K562 (cell line): ENCODE measurements around the gene PPM1N. TPM values are rescaled to one million over a fixed set of nuclear protein-coding genes. Genes with fewer than 3 reads are reported as not detected.

Experiments
- ATAC-seq: fragments of 200-7000 bp; cut with Tn5 transposase; 3 replicates; pipeline ENCODE4 v1.9.1; 2020; ENCODE audit warnings: moderate library complexity
- BruUV-seq: library from RNA; stranded (reverse); fragments of 400-500 nt; replicated peaks from 2 replicates; lab custom pipeline; 2021; lab: Mats Ljungman, UMichigan
- CTCF ChIA-PET: fragments of 300-600 bp; formaldehyde crosslinking; extraction: SDS; loops from one replicate; lab custom pipeline; 2021; ENCODE audit warnings: low intra/inter-chr PET ratio; lab: Yijun Ruan, JAX
- POLR2A ChIA-PET: fragments of 300-600, 350-650 bp; sonication (Branson Sonifier 250); formaldehyde crosslinking; extraction: SDS; loops from one replicate; lab custom pipeline; 2021; ENCODE audit warnings: antibody characterized with exemption, inconsistent platforms; lab: Yijun Ruan, JAX
- DNase-seq, 4 experiments: peaks; one replicate each; pipeline versions ENCODE4 v3.0.0 to v3.0.0-alpha.2; 2011 to 2018; ENCODE audit warnings: low spot score in 3 of 4, mixed read lengths in 3 of 4; ENCODE audit errors: extremely low read depth in 1 of 4
- FAIRE-seq: peaks from 2 replicates; lab custom pipeline; 2011; peaks lifted over from hg19 to GRCh38; lab: Jason Lieb, UNC
- H2AFZ ChIP-seq: 2 replicates; pipeline ENCODE4 v1.6.0; 2011; ENCODE audit warnings: low read depth, low read length, control low read depth, inconsistent platforms
- H3K27ac ChIP-seq: fragments of 200-600 bp; 3 replicates; pipeline ENCODE4 v1.8.0; 2011; ENCODE audit warnings: low read depth, mild to moderate bottlenecking, control low read depth, inconsistent platforms, low read length, moderate library complexity, mixed read lengths; ENCODE audit errors: extremely low read depth
- H3K27me3 ChIP-seq, 2 experiments: fragments of 300-600 bp in 1 of 2; 2 replicates in 1 of 2; 3 replicates in 1 of 2; pipeline versions ENCODE4 v1.6.0 to v1.8.0; 2011; ENCODE audit warnings: inconsistent platforms in 2 of 2, low read length in 2 of 2, mild to moderate bottlenecking in 1 of 2, mixed read lengths in 1 of 2, moderate library complexity in 1 of 2; ENCODE audit not compliant: control insufficient read depth in 2 of 2, insufficient read depth in 2 of 2
- H3K36me3 ChIP-seq: fragments of 300-600 bp; 3 replicates; pipeline ENCODE4 v1.8.0; 2011; ENCODE audit warnings: mild to moderate bottlenecking, low read length, inconsistent platforms; ENCODE audit not compliant: control insufficient read depth, insufficient read depth
- H3K4me1 ChIP-seq, 2 experiments: fragments of 200-600 bp in 1 of 2; replicated peaks in 1 of 2; 2 replicates in 1 of 2; 3 replicates in 1 of 2; pipeline versions ENCODE4 v1.5.1 to v1.8.0; 2011; ENCODE audit warnings: inconsistent platforms in 2 of 2, low read length in 2 of 2, mild to moderate bottlenecking in 1 of 2, mixed read lengths in 1 of 2, moderate library complexity in 1 of 2; ENCODE audit not compliant: control insufficient read depth in 2 of 2, insufficient read depth in 2 of 2
- H3K4me2 ChIP-seq: 2 replicates; pipeline ENCODE4 v1.6.1; 2011; ENCODE audit warnings: low read length, control low read depth, inconsistent platforms, mixed read lengths; ENCODE audit not compliant: insufficient read depth
- H3K4me3 ChIP-seq: fragments of 200-600 bp; sonication (generic), shearing (Covaris generic); 2 replicates; pipeline ENCODE4 v1.5.1; 2016; ENCODE audit warnings: control low read depth, inconsistent platforms
- H3K79me2 ChIP-seq: fragments of 200-600 bp; 3 replicates; pipeline ENCODE4 v1.8.0; 2011; ENCODE audit warnings: low read length, inconsistent platforms; ENCODE audit not compliant: control insufficient read depth, insufficient read depth
- H3K9ac ChIP-seq, 2 experiments: 2 replicates each; pipeline versions ENCODE4 v1.6.0 to v1.6.1; 2011; ENCODE audit warnings: low read depth in 2 of 2, low read length in 2 of 2, control low read depth in 1 of 2, inconsistent platforms in 1 of 2, mild to moderate bottlenecking in 1 of 2, mixed read lengths in 1 of 2; ENCODE audit not compliant: insufficient read depth in 1 of 2
- H3K9me1 ChIP-seq: one replicate; pipeline ENCODE4 v1.6.0; 2011; ENCODE audit warnings: inconsistent platforms, mild to moderate bottlenecking, low read length, moderate library complexity; ENCODE audit not compliant: control insufficient read depth, insufficient read depth
- H3K9me3 ChIP-seq: replicated peaks from 2 replicates; pipeline ENCODE4 v1.5.1; 2011; ENCODE audit warnings: low read depth, low read length, inconsistent platforms; ENCODE audit not compliant: control insufficient read depth, insufficient read depth
- H4K20me1 ChIP-seq: replicated peaks from 2 replicates; pipeline ENCODE4 v1.6.1; 2011; ENCODE audit warnings: low read length, inconsistent platforms, mixed read lengths; ENCODE audit not compliant: control insufficient read depth, insufficient read depth
- ARID4B ChIP-seq: sonication (generic); formaldehyde crosslinking; IDR thresholded peaks from 2 replicates; pipeline ENCODE4 v1.8.0; 2022; ENCODE audit warnings: mild to moderate bottlenecking, missing genetic modification reagents
- DNMT1 ChIP-seq: fragments of 450-650 bp; IDR thresholded peaks from 2 replicates; pipeline ENCODE4 v1.6.1; 2016; ENCODE audit warnings: antibody characterized with exemption, mild to moderate bottlenecking
- RNF2 ChIP-seq: sonication (generic); IDR thresholded peaks from 2 replicates; pipeline ENCODE4 v1.6.1; 2016
- ZNF121 ChIP-seq: sonication (generic); formaldehyde crosslinking; conservative IDR thresholded peaks from 2 replicates; pipeline ENCODE4 v1.8.0; 2022; ENCODE audit warnings: missing genetic modification reagents
- WGBS: fragments of 100-300 bp; shearing (Covaris generic); methylation state at CpG from one replicate; pipeline ENCODE4 v1.1.6; 2016; ENCODE audit warnings: low coverage, mixed read lengths; ENCODE audit not compliant: insufficient coverage; ENCODE audit errors: missing lambda C conversion rate; 5-methylcytosine and 5-hydroxymethylcytosine counted together
- in situ Hi-C: fragments of 300-500 bp; cut with MboI; formaldehyde crosslinking; loops from 4 replicates; pipeline ENCODE4 v1.15.0; 2018; ENCODE audit warnings: inconsistent platforms, mixed read lengths
- intact Hi-C: fragments of 100-400 bp; cut with micrococcal nuclease; formaldehyde crosslinking; loops from 2 replicates; pipeline ENCODE4 v1.14.2; 2022
- polyA plus RNA-seq, 8 experiments: library from polyadenylated mRNA; depleted of rRNA in 4 of 8; stranded (reverse) in 5 of 8; unstranded in 3 of 8; fragments of >200 nt; fragmentation: Nextera tagmentation in 2 of 8; fragmentation: Illumina TruSeq in 1 of 8; extraction: Ambion mirVana in 2 of 8; extraction: Trizol in 1 of 8; gene quantifications; 2 replicates each; pipeline versions ENCODE4 v1.2.1 to v1.2.3, GENCODE V29; 2011 to 2014; ENCODE audit warnings: inconsistent platforms in 1 of 8, missing spikeins in 1 of 8
- total RNA-seq, 7 experiments: library from RNA; depleted of rRNA in 6 of 7; stranded (reverse); fragments of >200 nt in 6 of 7; fragmentation: Illumina TruSeq in 2 of 7; extraction: Trizol in 2 of 7; gene quantifications; 2 replicates each; pipeline versions ENCODE4 v1.2.1 to v1.2.3, GENCODE V29; 2011 to 2021; ENCODE audit warnings: low replicate concordance in 1 of 7
- TF ChIP-seq, protein P1 (sequence below): fragments of 450-650 bp; formaldehyde crosslinking; IDR thresholded peaks from 2 replicates; pipeline ENCODE4 v1.4.0; 2020; ENCODE audit warnings: mild to moderate bottlenecking, moderate library complexity
- TF ChIP-seq, protein P2 (sequence below), 2 experiments: fragments of 150-350 bp in 1 of 2; IDR thresholded peaks; 2 replicates each; pipeline ENCODE4 v1.6.1; 2012 to 2016; ENCODE audit warnings: low read depth in 2 of 2, low read length in 2 of 2, mild to moderate bottlenecking in 1 of 2, moderate library complexity in 1 of 2
- TF ChIP-seq, protein P3 (sequence below), 2 experiments: IDR thresholded peaks in 1 of 2; conservative IDR thresholded peaks in 1 of 2; 2 replicates each; pipeline ENCODE4 v1.6.1; 2016; ENCODE audit warnings: low read depth in 2 of 2, mild to moderate bottlenecking in 1 of 2, missing compliant biosample characterization in 1 of 2, missing genetic modification characterization in 1 of 2, moderate library complexity in 1 of 2

Gene PPM1N
- total and polyA plus RNA-seq, 9 of the 15 experiments (the other 6 are each of a cell fraction or from before 2014, with no cell fraction given) = 4.5 to 15.6 (median 8.7) TPM

DNA sequence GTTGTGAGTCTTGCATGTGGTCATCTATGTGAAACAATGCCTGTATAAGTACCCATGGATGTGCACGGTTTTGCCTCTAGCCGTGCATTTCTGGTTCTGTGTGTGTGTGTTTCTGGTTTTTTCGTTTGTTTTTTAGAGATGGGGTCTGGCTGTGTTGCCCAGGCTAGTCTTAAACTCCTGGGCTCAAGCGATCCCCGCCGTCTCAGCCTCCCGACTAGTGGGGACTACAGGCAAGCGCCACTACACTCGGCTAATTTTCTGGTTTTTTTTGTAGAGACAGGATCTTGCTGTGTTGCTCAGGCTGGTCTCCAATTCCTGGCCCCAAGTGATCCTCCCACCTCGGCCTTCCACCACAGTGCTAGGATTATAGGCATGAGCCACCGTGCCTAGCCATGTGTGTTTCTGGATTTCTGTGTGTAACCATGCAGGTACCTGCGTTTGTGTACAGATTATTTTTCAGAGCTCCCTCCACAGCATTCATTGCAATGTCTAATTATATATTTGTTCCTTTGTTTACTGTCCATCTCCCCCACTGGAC lies 46.3 kb upstream of the PPM1N start:
- no peak for ATAC-seq
- Histone ChIP-seq H3K4me2 (peak overlapping the region; percentile 71; the same call in 1 of the 2 replicates), H3K36me3 (no peaks in the 10 kb centered on the region), H3K9me1 (no peaks in the 10 kb centered on the region), H3K9ac (no peak overlapping the region), H3K27ac (no peak overlapping the region), H3K9me3 (no peaks in the 10 kb centered on the region), H3K27me3 (no peaks in the 10 kb centered on the region), H4K20me1 (no peaks in the 10 kb centered on the region), H3K4me1 (peaks cover 25 to 32% of the 10 kb centered on the region in 2 experiments), H3K79me2 (no peaks in the 10 kb centered on the region), H2AFZ (peak overlapping the region; percentile 81; the same call in 1 of the 2 replicates), H3K4me3 (no peak overlapping the region)
- POLR2A ChIA-PET = interaction anchor here (0.6 to 0.7 kb wide), 2 partner anchors 189 to 246 kb away, joined by 3 read pairs; no protein-coding TSS in a partner anchor
- CTCF ChIA-PET = no interaction called here
- intact Hi-C loops (no loop called here), in situ Hi-C loops (no loop called here)
- WGBS = 68% methylated on average over 12 of the region's 12 CpGs
- DNase-seq = no peak
- no peak for FAIRE-seq
- no TSS peak for BruUV-seq
- TF ChIP-seq, protein P1, sequence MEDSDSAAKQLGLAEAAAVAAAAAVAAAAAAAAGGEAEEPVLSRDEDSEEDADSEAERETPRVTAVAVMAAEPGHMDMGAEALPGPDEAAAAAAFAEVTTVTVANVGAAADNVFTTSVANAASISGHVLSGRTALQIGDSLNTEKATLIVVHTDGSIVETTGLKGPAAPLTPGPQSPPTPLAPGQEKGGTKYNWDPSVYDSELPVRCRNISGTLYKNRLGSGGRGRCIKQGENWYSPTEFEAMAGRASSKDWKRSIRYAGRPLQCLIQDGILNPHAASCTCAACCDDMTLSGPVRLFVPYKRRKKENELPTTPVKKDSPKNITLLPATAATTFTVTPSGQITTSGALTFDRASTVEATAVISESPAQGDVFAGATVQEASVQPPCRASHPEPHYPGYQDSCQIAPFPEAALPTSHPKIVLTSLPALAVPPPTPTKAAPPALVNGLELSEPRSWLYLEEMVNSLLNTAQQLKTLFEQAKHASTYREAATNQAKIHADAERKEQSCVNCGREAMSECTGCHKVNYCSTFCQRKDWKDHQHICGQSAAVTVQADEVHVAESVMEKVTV = no peak
- TF ChIP-seq, protein P2, sequence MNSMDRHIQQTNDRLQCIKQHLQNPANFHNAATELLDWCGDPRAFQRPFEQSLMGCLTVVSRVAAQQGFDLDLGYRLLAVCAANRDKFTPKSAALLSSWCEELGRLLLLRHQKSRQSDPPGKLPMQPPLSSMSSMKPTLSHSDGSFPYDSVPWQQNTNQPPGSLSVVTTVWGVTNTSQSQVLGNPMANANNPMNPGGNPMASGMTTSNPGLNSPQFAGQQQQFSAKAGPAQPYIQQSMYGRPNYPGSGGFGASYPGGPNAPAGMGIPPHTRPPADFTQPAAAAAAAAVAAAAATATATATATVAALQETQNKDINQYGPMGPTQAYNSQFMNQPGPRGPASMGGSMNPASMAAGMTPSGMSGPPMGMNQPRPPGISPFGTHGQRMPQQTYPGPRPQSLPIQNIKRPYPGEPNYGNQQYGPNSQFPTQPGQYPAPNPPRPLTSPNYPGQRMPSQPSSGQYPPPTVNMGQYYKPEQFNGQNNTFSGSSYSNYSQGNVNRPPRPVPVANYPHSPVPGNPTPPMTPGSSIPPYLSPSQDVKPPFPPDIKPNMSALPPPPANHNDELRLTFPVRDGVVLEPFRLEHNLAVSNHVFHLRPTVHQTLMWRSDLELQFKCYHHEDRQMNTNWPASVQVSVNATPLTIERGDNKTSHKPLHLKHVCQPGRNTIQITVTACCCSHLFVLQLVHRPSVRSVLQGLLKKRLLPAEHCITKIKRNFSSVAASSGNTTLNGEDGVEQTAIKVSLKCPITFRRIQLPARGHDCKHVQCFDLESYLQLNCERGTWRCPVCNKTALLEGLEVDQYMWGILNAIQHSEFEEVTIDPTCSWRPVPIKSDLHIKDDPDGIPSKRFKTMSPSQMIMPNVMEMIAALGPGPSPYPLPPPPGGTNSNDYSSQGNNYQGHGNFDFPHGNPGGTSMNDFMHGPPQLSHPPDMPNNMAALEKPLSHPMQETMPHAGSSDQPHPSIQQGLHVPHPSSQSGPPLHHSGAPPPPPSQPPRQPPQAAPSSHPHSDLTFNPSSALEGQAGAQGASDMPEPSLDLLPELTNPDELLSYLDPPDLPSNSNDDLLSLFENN (IDR thresholded peaks at IDR 0.05; ENCODE audit: low read depth in 2 of 2, low read length in 2 of 2) = no peak
- TF ChIP-seq ZNF121 (CRISPR knock-in tag) = peak; percentile 89
- no peak for TF ChIP-seq RNF2
- TF ChIP-seq ARID4B = 0 out of 2 replicates have a peak, but pooled peaks have one; percentile 35
- TF ChIP-seq DNMT1 = no peak
- TF ChIP-seq, protein P3, sequence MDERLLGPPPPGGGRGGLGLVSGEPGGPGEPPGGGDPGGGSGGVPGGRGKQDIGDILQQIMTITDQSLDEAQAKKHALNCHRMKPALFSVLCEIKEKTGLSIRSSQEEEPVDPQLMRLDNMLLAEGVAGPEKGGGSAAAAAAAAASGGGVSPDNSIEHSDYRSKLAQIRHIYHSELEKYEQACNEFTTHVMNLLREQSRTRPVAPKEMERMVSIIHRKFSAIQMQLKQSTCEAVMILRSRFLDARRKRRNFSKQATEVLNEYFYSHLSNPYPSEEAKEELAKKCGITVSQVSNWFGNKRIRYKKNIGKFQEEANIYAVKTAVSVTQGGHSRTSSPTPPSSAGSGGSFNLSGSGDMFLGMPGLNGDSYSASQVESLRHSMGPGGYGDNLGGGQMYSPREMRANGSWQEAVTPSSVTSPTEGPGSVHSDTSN (CRISPR knock-in tag; IDR thresholded peaks at IDR 0.05; ENCODE audit: low read depth) = no peak
- TF ChIP-seq, protein P3 (tag; conservative IDR thresholded peaks at IDR 0.05; ENCODE audit: low read depth) = no peak
